ENCODE measurements around the gene SSC5D.

- TF ChIP-seq CTCF (IDR thresholded peaks at IDR 0.05) (no peak), POLR2A (IDR thresholded peaks at IDR 0.05) (no peak)
Observed at GRCh38 chr19:55539090-55539984, 51.1 kb downstream of the SSC5D start.

Measured in thyroid gland (tissue), 4 donors.